Neural crest cell (in vitro differentiated cells): ENCODE data around the gene KCNJ5. TPM values are rescaled to one million over a fixed set of nuclear protein-coding genes. Genes with fewer than 3 reads are reported as not detected.

Experiments
- DNase-seq: peaks from one replicate; pipeline ENCODE4 v3.0.0; 2021; ENCODE audit warnings: low read depth, mixed read lengths, low spot score
- H3K27ac Mint-ChIP-seq: one replicate; pipeline ENCODE4 v1.8.0; 2021; ENCODE audit warnings: mild to moderate bottlenecking, mixed read lengths; ENCODE audit not compliant: unreplicated experiment
- H3K27me3 Mint-ChIP-seq: 2 replicates; pipeline ENCODE4 v1.8.0; 2021; ENCODE audit warnings: low read depth, mild to moderate bottlenecking, mixed read lengths
- H3K36me3 Mint-ChIP-seq: 2 replicates; pipeline ENCODE4 v1.8.0; 2021; ENCODE audit warnings: low read depth, mild to moderate bottlenecking, mixed read lengths
- H3K4me1 Mint-ChIP-seq: 2 replicates; pipeline ENCODE4 v1.8.0; 2021; ENCODE audit warnings: mixed read lengths
- H3K4me3 Mint-ChIP-seq: one replicate; pipeline ENCODE4 v1.8.0; 2021; ENCODE audit warnings: mild to moderate bottlenecking, mixed read lengths
- H3K9me3 Mint-ChIP-seq: 2 replicates; pipeline ENCODE4 v1.8.0; 2021; ENCODE audit warnings: mixed read lengths
- total RNA-seq: library from RNA; stranded (reverse); gene quantifications from 2 replicates; pipeline ENCODE4 v1.2.1, GENCODE V29; 2021
- TF ChIP-seq, protein P1 (sequence below): fragments of 200-600 bp; sonication (generic); conservative IDR thresholded peaks from 2 replicates; pipeline ENCODE4 v1.5.0; 2021; ENCODE audit warnings: antibody characterized with exemption, mild to moderate bottlenecking

KCNJ5 gene
- total RNA-seq, 1 donor from 2014 or later: 0.14 TPM

DNA sequence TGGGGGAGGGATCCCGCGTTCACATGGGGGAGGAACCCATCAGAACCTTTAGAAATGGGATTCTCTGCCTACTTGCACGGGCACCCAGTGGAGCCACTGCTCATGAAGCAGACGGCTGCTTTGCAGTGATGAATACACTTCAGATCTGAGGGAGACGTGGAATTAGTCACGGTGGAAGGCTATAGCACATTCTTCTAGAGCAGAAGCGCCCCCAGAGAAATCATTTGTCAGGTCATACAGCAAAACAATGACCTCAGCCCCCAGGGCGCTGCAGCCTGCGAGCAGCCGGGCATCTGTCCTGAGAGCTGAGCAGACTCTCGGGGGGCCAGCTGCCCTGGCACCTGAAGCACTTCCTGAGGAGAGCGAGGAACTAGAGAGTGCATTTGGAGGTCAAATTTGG, 38.8 kb downstream of the KCNJ5 start:
- Mint-ChIP-seq H3K36me3 (no peaks in the 10 kb centered on the region), H3K9me3 (no peaks in the 10 kb centered on the region), H3K4me1 (peaks cover 50% of the 10 kb centered on the region), H3K27ac (no peak overlapping the region), H3K4me3 (peak overlapping the region; percentile 76), H3K27me3 (peaks cover 31% of the 10 kb centered on the region)
- TF ChIP-seq, protein P1, sequence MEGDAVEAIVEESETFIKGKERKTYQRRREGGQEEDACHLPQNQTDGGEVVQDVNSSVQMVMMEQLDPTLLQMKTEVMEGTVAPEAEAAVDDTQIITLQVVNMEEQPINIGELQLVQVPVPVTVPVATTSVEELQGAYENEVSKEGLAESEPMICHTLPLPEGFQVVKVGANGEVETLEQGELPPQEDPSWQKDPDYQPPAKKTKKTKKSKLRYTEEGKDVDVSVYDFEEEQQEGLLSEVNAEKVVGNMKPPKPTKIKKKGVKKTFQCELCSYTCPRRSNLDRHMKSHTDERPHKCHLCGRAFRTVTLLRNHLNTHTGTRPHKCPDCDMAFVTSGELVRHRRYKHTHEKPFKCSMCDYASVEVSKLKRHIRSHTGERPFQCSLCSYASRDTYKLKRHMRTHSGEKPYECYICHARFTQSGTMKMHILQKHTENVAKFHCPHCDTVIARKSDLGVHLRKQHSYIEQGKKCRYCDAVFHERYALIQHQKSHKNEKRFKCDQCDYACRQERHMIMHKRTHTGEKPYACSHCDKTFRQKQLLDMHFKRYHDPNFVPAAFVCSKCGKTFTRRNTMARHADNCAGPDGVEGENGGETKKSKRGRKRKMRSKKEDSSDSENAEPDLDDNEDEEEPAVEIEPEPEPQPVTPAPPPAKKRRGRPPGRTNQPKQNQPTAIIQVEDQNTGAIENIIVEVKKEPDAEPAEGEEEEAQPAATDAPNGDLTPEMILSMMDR: no peak
- no peak for DNase-seq

DNA sequence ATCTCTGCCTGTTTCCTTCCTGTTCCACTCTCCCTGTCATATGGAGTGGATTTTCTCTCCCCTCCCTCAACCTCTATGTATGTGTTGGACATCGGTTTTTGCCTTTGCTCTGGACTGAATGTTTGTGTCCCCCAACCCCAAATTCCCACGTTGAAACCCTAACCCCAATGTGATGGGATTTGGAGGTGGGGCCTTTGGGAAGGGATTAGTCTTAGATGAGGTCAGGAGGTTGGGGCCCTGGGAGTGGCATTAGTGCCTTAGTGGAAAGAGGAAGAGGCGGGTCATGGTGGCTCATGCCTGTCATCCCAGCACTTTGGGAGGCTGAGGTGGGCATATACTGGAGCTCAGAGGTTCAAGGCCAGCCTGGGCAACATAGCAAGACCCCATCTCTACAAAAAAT, 39.9 kb downstream of the KCNJ5 start:
- Mint-ChIP-seq H3K27me3 (peaks cover 27% of the 10 kb centered on the region), H3K4me3 (peak overlapping the region; percentile 42), H3K9me3 (no peaks in the 10 kb centered on the region), H3K36me3 (no peaks in the 10 kb centered on the region), H3K4me1 (peaks cover 56% of the 10 kb centered on the region), H3K27ac (no peak overlapping the region)
- TF ChIP-seq, protein P1: no peak
- DNase-seq: no peak

DNA sequence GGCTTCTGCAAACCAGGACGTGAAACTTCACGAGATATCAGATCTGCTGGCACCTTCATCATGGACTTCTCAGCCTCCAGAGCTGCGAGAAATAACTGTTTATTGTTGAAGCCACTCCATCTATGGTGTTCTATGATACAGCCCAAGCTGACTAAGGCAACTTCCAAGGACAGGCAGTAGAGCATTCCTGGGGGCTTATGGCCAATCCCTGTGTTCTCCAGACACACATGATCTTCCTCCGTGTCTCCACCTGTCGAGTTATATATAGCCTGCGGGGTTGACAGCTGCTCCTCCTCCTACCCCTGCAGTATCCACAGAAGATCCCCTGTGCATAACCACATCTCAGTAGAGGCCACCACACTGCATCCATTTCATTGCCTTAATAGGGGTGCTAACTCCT, 40.5 kb downstream of the KCNJ5 start:
- DNase-seq: no peak
- H3K9me3 Mint-ChIP-seq: no peaks in the 10 kb centered on the region
- peaks cover 21% of the 10 kb centered on the region for H3K27me3 Mint-ChIP-seq
- TF ChIP-seq, protein P1: no peak
- H3K4me3 Mint-ChIP-seq: peak overlapping the region; percentile 36
- no peak overlapping the region for H3K27ac Mint-ChIP-seq
- H3K4me1 Mint-ChIP-seq: peaks cover 57% of the 10 kb centered on the region
- no peaks in the 10 kb centered on the region for H3K36me3 Mint-ChIP-seq

DNA sequence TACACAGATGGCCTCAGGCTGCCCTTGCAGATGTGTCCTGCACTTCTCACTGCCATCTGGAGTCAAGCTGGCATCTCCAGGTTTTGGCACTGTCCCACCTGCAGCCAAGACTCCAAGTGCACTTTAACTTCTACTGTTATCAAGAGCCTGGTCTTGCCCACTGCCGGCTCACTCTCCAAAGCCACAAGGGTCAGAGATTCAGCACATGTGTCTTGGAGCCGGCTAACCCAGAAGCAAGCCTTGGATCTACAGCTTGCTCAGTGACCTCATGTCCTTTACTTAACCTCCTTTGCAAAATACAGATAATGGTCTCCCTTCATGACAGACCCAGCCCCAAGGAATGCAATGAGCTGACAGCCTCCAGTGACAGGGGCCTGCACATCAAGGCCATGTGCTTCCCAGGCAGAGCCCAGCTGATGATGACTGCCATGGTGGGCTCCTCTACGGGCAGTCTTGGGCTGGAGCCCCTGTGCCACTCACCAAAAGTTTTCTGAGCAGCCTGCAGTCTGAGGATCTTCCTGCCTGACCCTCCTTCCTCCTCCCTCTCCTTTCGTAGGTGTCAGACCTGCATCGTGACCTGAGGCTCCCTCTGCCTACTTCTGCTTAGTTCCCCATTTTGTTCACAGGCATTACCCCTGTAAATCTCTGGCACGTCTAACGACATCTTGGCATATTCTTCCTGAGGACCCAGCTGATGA, 42.5 kb downstream of the KCNJ5 start:
- Mint-ChIP-seq H3K4me1 (peaks cover 68% of the 10 kb centered on the region), H3K4me3 (no peak overlapping the region), H3K27ac (no peak overlapping the region), H3K27me3 (peaks cover 20% of the 10 kb centered on the region), H3K36me3 (no peaks in the 10 kb centered on the region), H3K9me3 (no peaks in the 10 kb centered on the region)
- TF ChIP-seq, protein P1: no peak
- DNase-seq: no peak

DNA sequence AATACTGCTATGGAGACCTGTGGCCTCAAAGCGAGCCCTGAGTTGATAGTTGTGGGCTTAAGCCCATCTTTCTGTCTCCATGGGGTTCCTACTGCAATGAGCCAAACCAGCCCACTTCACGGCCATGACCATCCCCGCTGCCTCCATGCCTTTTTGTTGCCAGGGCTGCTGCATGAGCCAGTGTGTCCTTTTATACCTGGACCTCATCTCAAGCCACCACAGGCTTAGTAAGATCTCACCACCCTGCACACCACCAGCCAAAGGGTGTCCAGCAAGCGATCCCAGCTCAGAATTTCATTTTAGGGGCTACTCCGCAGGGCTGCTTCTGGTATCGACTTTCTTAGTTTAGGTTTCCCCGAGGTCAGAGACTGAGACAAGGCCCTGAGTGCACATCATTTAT, 43.2 kb downstream of the KCNJ5 start:
- Mint-ChIP-seq H3K36me3 (no peaks in the 10 kb centered on the region), H3K9me3 (no peaks in the 10 kb centered on the region), H3K27ac (no peak overlapping the region), H3K4me1 (peaks cover 71% of the 10 kb centered on the region), H3K27me3 (peaks cover 18% of the 10 kb centered on the region), H3K4me3 (no peak overlapping the region)
- DNase-seq: no peak
- TF ChIP-seq, protein P1: no peak
